T-cell (primary cell): ENCODE data around the gene SNX9. TPM values are rescaled to one million over a fixed set of nuclear protein-coding genes. Genes with fewer than 3 reads are reported as not detected.

Experiments used
- ATAC-seq, 4 experiments: fragments of 200-7000 bp in 3 of 4; fragments of 150-1000 bp in 1 of 4; cut with Tn5 transposase; replicated peaks in 1 of 4; 1 replicate in 3 of 4; 2 replicates in 1 of 4; pipeline ENCODE4 v1.10.0; 2021; ENCODE audit warnings: moderate library complexity in 3 of 4, mild to moderate bottlenecking in 2 of 4, moderate number of reproducible peaks in 1 of 4
- CTCF ChIA-PET, 2 donors: fragments of 300-600 bp; sonication (Branson Sonifier 250); formaldehyde crosslinking; loops; one replicate each; lab custom pipeline; 2022; ENCODE audit warnings: antibody characterized with exemption in 2 of 2; lab: Charles Lee
- POLR2A ChIA-PET, 2 donors: fragments of 300-600 bp; sonication (Branson Sonifier 250); formaldehyde crosslinking; loops; one replicate each; lab custom pipeline; 2022; ENCODE audit warnings: antibody characterized with exemption in 2 of 2; lab: Charles Lee
- DNase-seq, 35 experiments: peaks; one replicate each; pipeline versions ENCODE4 v3.0.0 to v3.0.0-alpha.2; 2013 to 2023
- H3K27ac ChIP-seq: one replicate; pipeline ENCODE4 v1.5.1; 2013; ENCODE audit warnings: low read length
- H3K27me3 ChIP-seq, 2 experiments: replicated peaks in 1 of 2; 1 replicate in 1 of 2; 2 replicates in 1 of 2; pipeline versions ENCODE4 v1.6.1 to v1.7.0; 2013; ENCODE audit warnings: low read length in 1 of 2, mixed read lengths in 1 of 2; ENCODE audit not compliant: control insufficient read depth in 2 of 2, insufficient read depth in 2 of 2; ENCODE audit errors: extremely low read depth in 1 of 2
- H3K36me3 ChIP-seq, 2 donors: 1 replicate in 1 of 2; 2 replicates in 1 of 2; pipeline versions ENCODE4 v1.6.1 to v1.7.0; 2013; ENCODE audit warnings: low read length in 1 of 2; ENCODE audit not compliant: control insufficient read depth in 2 of 2, insufficient read depth in 1 of 2; ENCODE audit errors: extremely low read depth in 1 of 2
- H3K4me1 ChIP-seq, 2 experiments: 1 replicate in 1 of 2; 2 replicates in 1 of 2; pipeline versions ENCODE4 v1.6.1 to v1.7.0; 2013; ENCODE audit warnings: low read length in 2 of 2, mixed read lengths in 1 of 2; ENCODE audit not compliant: insufficient read depth in 2 of 2, control insufficient read depth in 1 of 2; ENCODE audit errors: extremely low read depth in 1 of 2
- H3K4me3 ChIP-seq, 2 donors: 1 replicate in 1 of 2; 2 replicates in 1 of 2; pipeline versions ENCODE4 v1.5.1 to v1.7.0; 2013; ENCODE audit warnings: mild to moderate bottlenecking in 2 of 2, low read length in 1 of 2, moderate library complexity in 1 of 2; ENCODE audit not compliant: control insufficient read depth in 1 of 2; ENCODE audit errors: extremely low read depth in 1 of 2
- H3K9me3 ChIP-seq: 2 replicates; pipeline ENCODE4 v1.7.0; 2013
- H3K27ac Mint-ChIP-seq, 2 donors: one replicate each; pipeline ENCODE4 v1.8.0; 2020 to 2021; ENCODE audit warnings: mild to moderate bottlenecking in 2 of 2, mixed read lengths in 2 of 2
- H3K27me3 Mint-ChIP-seq, 2 donors: one replicate each; pipeline ENCODE4 v1.8.0; 2021 to 2022; ENCODE audit warnings: mixed read lengths in 2 of 2
- H3K36me3 Mint-ChIP-seq: one replicate; pipeline ENCODE4 v1.8.0; 2021; ENCODE audit warnings: mixed read lengths
- H3K4me1 Mint-ChIP-seq, 3 donors: one replicate each; pipeline ENCODE4 v1.8.0; 2020 to 2022; ENCODE audit warnings: mixed read lengths in 3 of 3, mild to moderate bottlenecking in 1 of 3
- H3K4me3 Mint-ChIP-seq, 3 donors: one replicate each; pipeline ENCODE4 v1.8.0; 2020 to 2022; ENCODE audit warnings: mild to moderate bottlenecking in 3 of 3, mixed read lengths in 3 of 3, moderate library complexity in 3 of 3
- H3K9me3 Mint-ChIP-seq, 3 donors: one replicate each; pipeline ENCODE4 v1.8.0; 2020 to 2022; ENCODE audit warnings: mixed read lengths in 3 of 3
- WGBS: methylation state at CpG from one replicate; pipeline ENCODE4 v1.1.5; 2013; ENCODE audit warnings: missing lambda C conversion rate; ENCODE audit not compliant: insufficient coverage; 5-methylcytosine and 5-hydroxymethylcytosine counted together
- total RNA-seq, 35 experiments: library from RNA in 6 of 35; stranded (reverse) in 6 of 35; fragments of 120-200 nt in 1 of 35; gene quantifications; one replicate each; pipeline versions ENCODE4 v1.2.1 to v1.2.4 and lab custom pipeline; 2013 to 2026

The SNX9 gene
- total RNA-seq, 5 donors from 2014 or later (not counting 1 experiment from before 2014, with no cell fraction given), result 20.5 to 25.9 (median 23.7) TPM

GRCh38 chr6:157806856-157807215 lies 16.2 kb upstream of the SNX9 start:
- 100% methylated on average over 2 of the region's 3 CpGs for WGBS
- Histone ChIP-seq H3K4me1 (no peaks in the 10 kb centered on the region), H3K9me3 (no peaks in the 10 kb centered on the region), H3K27me3 (peaks cover 0 to 6% of the 10 kb centered on the region in 2 experiments), H3K27ac (no peak overlapping the region), H3K36me3 (no peaks in the 10 kb centered on the region), H3K4me3 (no peak overlapping the region)
- H3K4me3 Mint-ChIP-seq, result no peak overlapping the region
- H3K36me3 Mint-ChIP-seq, result peaks cover 4% of the 10 kb centered on the region
- ChIA-PET CTCF (interaction anchor here in 1 of 2 donors (0.6 kb wide), 1 partner anchor 98 kb away, joined by 4 read pairs; no protein-coding TSS in a partner anchor), POLR2A (no interaction called here)
- H3K4me1 Mint-ChIP-seq, result peaks cover 2 to 15% (median 4%) of the 10 kb centered on the region in 3 donors
- H3K9me3 Mint-ChIP-seq, result peaks cover 8 to 10% (median 9%) of the 10 kb centered on the region in 3 donors
- no peaks in the 10 kb centered on the region for H3K27me3 Mint-ChIP-seq
- ATAC-seq, result no peak
- DNase-seq, result no peak
- no peak overlapping the region for H3K27ac Mint-ChIP-seq

GRCh38 chr6:157808405-157808950 lies 14.6 kb upstream of the SNX9 start:
- DNase-seq (no peak), ATAC-seq (no peak)
- WGBS, result 80% methylated on average over 1 of the region's 2 CpGs
- ChIA-PET CTCF (interaction anchor here (0.7 to 1.1 kb wide), 3 partner anchors 16 to 79 kb away, joined by 3 to 4 read pairs (median 3); no protein-coding TSS in a partner anchor), POLR2A (interaction anchor here (0.6 kb wide), 3 partner anchors 14 to 43 kb away, joined by 3 to 6 read pairs (median 4); no protein-coding TSS in a partner anchor)
- H3K9me3 ChIP-seq, result no peaks in the 10 kb centered on the region
- Mint-ChIP-seq H3K9me3 (peaks cover 8 to 10% (median 9%) of the 10 kb centered on the region in 3 donors), H3K36me3 (peaks cover 4% of the 10 kb centered on the region), H3K4me1 (peaks cover 14 to 24% (median 16%) of the 10 kb centered on the region in 3 donors), H3K4me3 (no peak overlapping the region), H3K27me3 (no peaks in the 10 kb centered on the region), H3K27ac (no peak overlapping the region)
- H3K36me3 ChIP-seq, result no peaks in the 10 kb centered on the region
- no peak overlapping the region for H3K4me3 ChIP-seq
- H3K27me3 ChIP-seq, result peaks cover 0 to 3% of the 10 kb centered on the region in 2 experiments
- H3K27ac ChIP-seq, result no peak overlapping the region
- H3K4me1 ChIP-seq, result peaks cover 2 to 5% of the 10 kb centered on the region in 2 experiments

DNA sequence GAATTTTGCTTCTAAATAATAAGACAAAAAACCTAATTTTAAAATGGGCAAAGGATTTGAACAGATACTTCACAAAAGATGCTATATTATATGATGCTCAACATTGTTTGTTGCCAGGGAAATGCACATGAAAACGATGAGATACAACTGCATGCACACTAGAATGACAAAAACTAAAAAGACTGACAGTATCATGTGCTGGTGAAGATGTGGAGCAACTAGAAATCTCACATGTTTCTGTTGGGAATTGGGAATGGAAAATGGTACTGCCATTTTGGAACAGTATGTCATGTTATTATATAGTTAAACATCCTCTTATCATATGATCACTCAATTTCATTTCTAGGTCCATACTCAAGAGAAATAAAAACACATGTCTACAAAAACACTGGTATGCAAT lies 13.4 kb upstream of the SNX9 start:
- Histone ChIP-seq H3K4me3 (no peak overlapping the region), H3K36me3 (no peaks in the 10 kb centered on the region), H3K27ac (no peak overlapping the region), H3K27me3 (peaks cover 0 to 3% of the 10 kb centered on the region in 2 experiments), H3K4me1 (peaks cover 5 to 13% of the 10 kb centered on the region in 2 experiments), H3K9me3 (no peaks in the 10 kb centered on the region)
- Mint-ChIP-seq H3K27ac (no peak overlapping the region), H3K4me3 (no peak overlapping the region), H3K36me3 (peaks cover 4% of the 10 kb centered on the region), H3K27me3 (no peaks in the 10 kb centered on the region), H3K4me1 (peaks cover 26 to 34% (median 27%) of the 10 kb centered on the region in 3 donors), H3K9me3 (peaks cover 8 to 10% (median 9%) of the 10 kb centered on the region in 3 donors)
- WGBS, result no CpG with 5 or more reads among the region's 1 CpG
- DNase-seq (no peak), ATAC-seq (no peak)
- CTCF ChIA-PET, result interaction anchor here in 1 of 2 donors (0.7 kb wide), 1 partner anchor 1130 kb away, joined by 3 read pairs; no protein-coding TSS in a partner anchor
- POLR2A ChIA-PET, result no interaction called here

DNA sequence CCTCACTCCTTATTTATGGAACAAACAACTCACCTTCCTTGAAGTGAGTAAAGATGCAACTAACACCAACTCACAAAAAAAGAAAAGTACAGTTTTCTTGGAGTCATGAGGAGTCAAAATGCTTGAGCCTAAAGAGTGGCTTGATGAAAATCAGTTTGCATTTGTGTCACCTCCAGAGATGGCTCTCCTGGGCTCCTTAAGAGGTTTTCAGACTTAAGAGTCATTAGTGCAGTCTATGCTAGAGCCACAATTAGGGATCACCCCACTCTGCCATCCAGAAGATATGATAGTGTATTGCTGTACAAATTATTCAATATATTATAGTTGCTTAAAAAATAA lies 11.9 kb upstream of the SNX9 start:
- Histone ChIP-seq H3K4me1 (peaks cover 14 to 17% of the 10 kb centered on the region in 2 experiments), H3K36me3 (no peaks in the 10 kb centered on the region), H3K27me3 (no peaks in the 10 kb centered on the region), H3K27ac (no peak overlapping the region), H3K9me3 (no peaks in the 10 kb centered on the region), H3K4me3 (no peak overlapping the region)
- DNase-seq (no peak), ATAC-seq (no peak)
- POLR2A ChIA-PET, result no interaction called here
- H3K4me3 Mint-ChIP-seq, result no peak overlapping the region
- peaks cover 37 to 40% (median 38%) of the 10 kb centered on the region in 3 donors for H3K4me1 Mint-ChIP-seq
- peaks cover 8 to 10% (median 9%) of the 10 kb centered on the region in 3 donors for H3K9me3 Mint-ChIP-seq
- H3K27me3 Mint-ChIP-seq, result no peaks in the 10 kb centered on the region
- CTCF ChIA-PET, result no interaction called here
- no peak overlapping the region for H3K27ac Mint-ChIP-seq
- H3K36me3 Mint-ChIP-seq, result peaks cover 4% of the 10 kb centered on the region

DNA sequence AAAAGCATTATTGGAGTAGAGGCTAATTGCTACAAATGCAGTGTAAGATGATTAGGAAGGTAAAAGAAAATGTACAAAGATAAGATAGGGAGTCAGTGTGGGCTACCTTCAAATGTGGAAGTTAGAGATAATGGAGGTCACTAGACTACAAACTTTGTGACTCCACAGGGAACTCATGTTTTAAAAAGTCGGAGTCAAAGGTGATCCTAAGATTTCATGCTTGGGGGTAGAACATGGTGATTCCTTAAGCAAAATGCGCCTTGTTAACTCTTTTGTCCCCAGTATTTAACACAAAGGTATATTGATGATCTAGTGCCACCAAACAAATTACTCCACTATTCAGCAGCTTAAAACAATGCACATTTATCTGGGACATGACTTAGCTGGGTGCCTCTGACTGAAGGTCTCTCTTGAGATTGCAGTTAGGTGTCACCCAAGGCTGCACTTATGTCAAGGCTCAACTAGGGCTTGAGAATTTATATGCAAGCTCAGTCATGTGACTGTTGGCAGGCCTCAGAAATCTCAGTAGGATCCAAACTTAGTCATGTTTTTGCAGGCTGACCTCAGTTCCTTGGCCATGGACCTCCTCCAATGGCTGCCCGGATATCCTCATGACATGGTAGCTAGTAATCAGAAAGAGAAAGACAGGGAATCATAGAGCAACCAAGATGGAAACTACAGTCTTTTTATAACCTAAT lies 11.4 kb upstream of the SNX9 start:
- no peaks in the 10 kb centered on the region for H3K9me3 ChIP-seq
- H3K27me3 ChIP-seq, result no peaks in the 10 kb centered on the region
- peaks cover 8 to 10% (median 9%) of the 10 kb centered on the region in 3 donors for H3K9me3 Mint-ChIP-seq
- ATAC-seq, result no peak
- H3K4me1 Mint-ChIP-seq, result peaks cover 40 to 42% (median 41%) of the 10 kb centered on the region in 3 donors
- no peak overlapping the region for H3K4me3 ChIP-seq
- 100% methylated on average over 1 of the region's 3 CpGs for WGBS
- DNase-seq, result no peak
- H3K4me1 ChIP-seq, result peaks cover 14 to 19% of the 10 kb centered on the region in 2 experiments
- no peaks in the 10 kb centered on the region for H3K36me3 ChIP-seq
- CTCF ChIA-PET, result no interaction called here
- POLR2A ChIA-PET, result interaction anchor here in 1 of 2 donors (0.6 kb wide), 1 partner anchor 29 kb away, joined by 4 read pairs; no protein-coding TSS in a partner anchor
- H3K27me3 Mint-ChIP-seq, result no peaks in the 10 kb centered on the region
- peak overlapping the region in 1 of 2 donors; percentile 1 for H3K27ac Mint-ChIP-seq
- H3K4me3 Mint-ChIP-seq, result no peak overlapping the region
- H3K27ac ChIP-seq, result no peak overlapping the region
- H3K36me3 Mint-ChIP-seq, result peaks cover 4% of the 10 kb centered on the region

DNA sequence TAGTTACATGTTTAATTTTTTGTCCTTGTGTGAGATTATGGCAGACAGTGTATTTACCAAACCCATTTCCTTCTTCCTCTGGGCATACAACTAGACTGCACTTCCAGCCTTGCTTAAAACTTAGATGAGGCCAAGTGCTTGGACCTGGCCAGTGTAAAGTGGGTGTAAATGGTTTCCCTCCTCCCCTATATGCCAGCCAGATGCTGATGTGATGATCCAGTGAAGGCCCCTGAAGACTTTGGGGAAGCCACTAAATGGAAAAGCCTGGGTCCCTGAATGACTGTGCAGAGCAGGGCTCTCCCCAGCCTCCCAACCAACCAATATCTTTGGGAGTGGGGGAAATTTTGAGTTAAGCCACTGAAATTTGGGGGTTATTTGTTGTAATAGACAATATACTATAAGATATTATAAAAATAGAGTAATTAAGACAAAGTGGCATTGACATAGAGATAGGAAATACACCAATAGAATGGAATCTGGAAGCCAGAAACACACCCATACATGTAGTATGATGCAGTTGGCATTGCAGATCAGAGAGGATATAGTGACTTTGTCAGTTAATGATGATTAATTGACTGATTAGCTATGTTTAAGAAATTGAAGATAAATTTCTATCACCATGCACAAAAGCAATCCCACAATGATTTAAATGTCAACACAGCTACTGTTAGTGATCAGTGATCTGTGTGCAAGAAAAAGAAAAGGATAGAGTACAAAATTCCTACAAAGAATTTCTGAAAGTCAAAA lies 10.4 kb upstream of the SNX9 start:
- Mint-ChIP-seq H3K27me3 (no peaks in the 10 kb centered on the region), H3K9me3 (peaks cover 8 to 10% (median 9%) of the 10 kb centered on the region in 3 donors), H3K4me3 (no peak overlapping the region), H3K4me1 (peaks cover 40 to 48% (median 46%) of the 10 kb centered on the region in 3 donors), H3K36me3 (peaks cover 4% of the 10 kb centered on the region), H3K27ac (peak overlapping the region; percentile 40 to 73)
- DNase-seq (no peak), ATAC-seq (no peak)
- no peak overlapping the region for H3K27ac ChIP-seq
- peaks cover 14 to 19% of the 10 kb centered on the region in 2 experiments for H3K4me1 ChIP-seq
- no peaks in the 10 kb centered on the region for H3K9me3 ChIP-seq
- H3K27me3 ChIP-seq, result no peaks in the 10 kb centered on the region
- ChIA-PET POLR2A (interaction anchor here in 1 of 2 donors (0.9 kb wide), 1 partner anchor 71 kb away, joined by 3 read pairs; no protein-coding TSS in a partner anchor), CTCF (interaction anchor here in 1 of 2 donors (0.6 kb wide), 1 partner anchor 56 kb away, joined by 4 read pairs; no protein-coding TSS in a partner anchor)
- H3K4me3 ChIP-seq, result no peak overlapping the region
- no peaks in the 10 kb centered on the region for H3K36me3 ChIP-seq
